SW 1271 (cell line): Measurements from ENCODE around the gene TCF7L1.
"Not testable (repeated sequence)": the region's sequence is repeated elsewhere in the genome, so short reads cannot be mapped to it uniquely, and the experiment has no call there.

Source experiments
- DNase-seq, 2 experiments: peaks; one replicate each; lab custom pipeline; 2025; lab: John Stamatoyannopoulos, UW

Gene TCF7L1

GRCh38 chr2:85132834-85133637, at the start of gene TCF7L1:
TSS of gene TCF7L1 (plus strand) at chr2:85133392. CDS start at chr2:85133685, 293 bp downstream.
- DNase-seq, result peak; percentile 7 to 71

DNA sequence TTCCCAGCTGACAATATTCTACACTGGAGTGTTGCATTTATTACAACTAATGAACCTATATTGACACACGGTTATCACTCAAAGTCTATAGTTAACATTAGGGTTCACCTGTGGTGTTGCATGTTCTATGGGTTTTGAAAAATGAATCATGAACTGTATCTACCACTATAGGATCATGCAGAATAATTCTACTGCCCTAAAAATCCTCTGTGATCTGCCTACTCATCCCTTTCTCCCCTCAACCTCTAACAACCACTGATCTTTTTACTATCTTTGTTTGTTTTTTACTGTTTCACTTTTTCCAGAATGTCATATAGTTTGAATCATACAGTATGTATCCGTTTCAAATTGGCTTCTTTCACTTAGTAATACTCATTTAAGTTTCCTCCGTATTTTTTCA, 47.6 kb upstream of the TCF7L1 start:
- DNase-seq, result no peak

DNA sequence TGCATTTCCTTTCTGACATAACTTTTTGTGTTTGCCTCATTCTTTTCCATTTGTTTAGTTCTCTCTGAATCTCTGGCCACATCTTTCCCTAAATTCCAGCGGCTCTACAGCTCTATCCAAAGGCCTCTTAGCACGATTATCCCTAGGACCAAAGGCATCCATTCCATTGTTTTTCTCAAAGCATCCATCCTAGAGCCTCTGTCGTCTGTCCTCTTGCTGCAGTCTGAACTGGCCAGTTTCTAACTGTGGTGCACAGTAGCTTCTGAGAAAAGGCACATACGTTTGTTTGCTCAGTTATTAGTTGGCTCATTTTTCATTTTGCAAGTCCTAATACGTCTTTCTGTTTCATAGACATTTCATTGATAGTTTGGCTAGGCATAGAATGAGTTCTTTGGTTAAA, 45.7 kb upstream of the TCF7L1 start:
- no peak for DNase-seq

- no peak for DNase-seq
These were observed 44.3 kb upstream of the TCF7L1 start for GRCh38 chr2:85088921-85089320.

GRCh38 chr2:85089585-85089984, 43.6 kb upstream of the TCF7L1 start:
- no peak for DNase-seq

DNA sequence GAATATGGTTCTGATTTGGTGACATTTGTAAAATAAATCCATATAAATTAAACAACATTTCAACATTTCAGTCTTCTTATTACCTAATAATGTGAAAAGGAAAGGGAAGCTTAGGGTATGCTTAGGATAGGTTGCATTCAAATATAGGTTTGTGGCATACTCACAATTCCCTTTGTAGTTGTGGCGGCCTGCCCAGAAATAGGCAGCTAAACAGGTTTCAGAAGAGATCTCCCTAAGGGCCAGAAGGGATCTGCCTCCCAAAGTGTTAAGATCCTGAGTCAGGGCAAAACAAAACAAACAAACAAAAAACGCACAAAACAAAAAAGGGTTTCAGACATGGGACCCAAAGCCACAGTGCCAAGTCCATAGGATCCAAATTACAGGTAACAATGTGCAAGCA, 41.4 kb upstream of the TCF7L1 start:
- no peak for DNase-seq

- DNase-seq, result no peak
These were observed 38.1 kb upstream of the TCF7L1 start for GRCh38 chr2:85095094-85095493.

- no peak for DNase-seq
These were observed 36.6 kb upstream of the TCF7L1 start for GRCh38 chr2:85096616-85097015.

DNA sequence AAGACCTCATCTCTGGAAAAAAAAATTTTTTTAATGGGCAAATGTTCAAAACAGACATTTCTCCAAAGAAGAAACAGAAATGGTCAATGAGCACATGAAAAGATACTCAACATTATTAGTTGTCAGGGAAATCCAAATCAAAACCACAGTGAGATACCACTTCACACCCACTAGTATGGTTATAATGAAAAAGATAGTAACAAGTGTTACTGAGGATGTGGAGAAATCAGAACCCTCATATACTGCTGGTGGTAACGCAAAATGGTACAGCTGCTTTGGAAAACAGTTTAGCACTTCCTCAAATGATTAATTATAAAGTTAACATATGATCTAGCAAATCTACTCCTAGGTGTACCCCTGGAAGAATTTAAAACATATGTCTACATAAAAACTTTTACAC, 29.0 kb upstream of the TCF7L1 start:
- no peak for DNase-seq

DNA sequence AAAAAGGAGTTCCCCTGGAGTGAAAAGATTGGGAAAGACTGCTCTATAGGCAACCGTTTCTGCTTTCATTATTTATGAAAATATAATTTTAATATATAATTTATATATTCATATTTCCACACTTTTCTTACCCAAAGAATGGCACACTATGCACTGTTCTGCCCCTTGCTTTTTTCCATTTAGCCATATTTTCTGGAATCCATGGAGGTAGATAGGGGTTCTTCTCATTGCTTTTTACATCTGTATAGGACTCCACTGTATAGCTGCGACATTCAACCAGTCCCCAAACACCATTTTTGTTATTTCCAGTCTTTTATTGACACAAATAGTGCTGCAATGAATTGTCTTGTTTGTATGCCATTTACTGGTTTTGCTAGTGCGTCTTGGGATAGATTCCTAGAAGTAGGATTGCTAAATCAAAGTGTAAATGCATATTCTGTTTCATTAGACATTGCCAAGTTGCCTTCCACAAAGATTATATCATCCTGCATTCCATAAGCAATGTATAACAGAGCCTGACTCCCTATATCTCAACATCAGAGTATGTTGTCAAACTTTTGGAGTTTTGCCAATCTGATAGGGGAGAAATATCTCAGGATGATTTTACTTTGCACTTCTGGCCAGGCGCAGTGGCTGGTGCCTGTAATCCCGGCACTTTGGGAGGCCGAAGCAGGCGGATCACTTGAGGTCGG, 26.6 kb upstream of the TCF7L1 start:
- DNase-seq, result peak in 1 of 2 experiments; percentile 2

DNA sequence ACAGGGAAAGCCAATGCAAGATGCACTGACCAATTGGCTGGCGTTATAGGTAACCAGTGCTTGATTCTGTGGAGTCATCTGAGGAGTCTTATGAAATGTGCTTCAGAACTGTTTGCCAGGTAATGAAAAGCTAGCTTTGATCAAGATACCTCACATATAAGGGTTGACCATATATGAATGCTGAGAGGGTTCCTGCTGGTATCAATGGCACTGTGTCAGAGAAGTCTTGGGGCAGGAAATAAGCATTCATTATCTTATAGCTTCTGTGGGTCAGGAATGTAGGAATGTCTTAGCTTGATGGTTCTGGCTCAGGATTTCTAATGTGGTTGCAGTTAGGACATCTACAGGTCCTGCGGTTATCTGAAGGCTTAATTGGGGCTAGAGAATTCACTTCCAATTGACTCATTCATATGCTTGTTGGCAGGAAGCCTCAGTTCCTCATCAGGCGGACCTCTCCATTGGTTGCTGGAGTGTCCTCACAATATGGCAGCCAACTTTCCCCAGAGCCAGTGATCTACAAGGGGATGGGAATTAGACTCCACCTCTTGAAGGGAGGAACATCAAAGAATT, 22.1 kb upstream of the TCF7L1 start:
- no peak for DNase-seq

DNA sequence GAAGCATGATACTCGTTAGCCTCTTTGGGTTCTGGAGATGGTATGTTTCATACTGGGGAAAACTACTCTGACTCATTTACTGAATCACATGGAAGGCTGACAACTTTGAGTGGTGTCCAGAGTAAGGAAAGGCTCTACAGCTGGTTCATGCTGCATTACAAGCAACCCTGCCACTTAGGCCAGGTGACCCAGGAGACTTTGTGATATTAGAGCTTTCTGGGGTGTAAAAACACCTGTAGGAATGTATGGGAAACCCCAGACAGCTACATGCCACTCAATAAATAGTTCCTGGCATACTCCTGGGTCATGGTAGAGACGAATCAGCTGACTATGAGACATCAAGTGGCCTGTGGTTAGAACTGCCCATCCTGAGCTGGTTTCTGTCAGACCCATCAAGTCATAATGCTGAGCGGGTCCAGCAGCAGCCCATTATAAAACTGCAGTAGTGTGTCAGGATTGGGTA, 21.3 kb upstream of the TCF7L1 start:
- no peak for DNase-seq

- DNase-seq, result no peak
These were observed 20.1 kb upstream of the TCF7L1 start for GRCh38 chr2:85112906-85113625.

DNA sequence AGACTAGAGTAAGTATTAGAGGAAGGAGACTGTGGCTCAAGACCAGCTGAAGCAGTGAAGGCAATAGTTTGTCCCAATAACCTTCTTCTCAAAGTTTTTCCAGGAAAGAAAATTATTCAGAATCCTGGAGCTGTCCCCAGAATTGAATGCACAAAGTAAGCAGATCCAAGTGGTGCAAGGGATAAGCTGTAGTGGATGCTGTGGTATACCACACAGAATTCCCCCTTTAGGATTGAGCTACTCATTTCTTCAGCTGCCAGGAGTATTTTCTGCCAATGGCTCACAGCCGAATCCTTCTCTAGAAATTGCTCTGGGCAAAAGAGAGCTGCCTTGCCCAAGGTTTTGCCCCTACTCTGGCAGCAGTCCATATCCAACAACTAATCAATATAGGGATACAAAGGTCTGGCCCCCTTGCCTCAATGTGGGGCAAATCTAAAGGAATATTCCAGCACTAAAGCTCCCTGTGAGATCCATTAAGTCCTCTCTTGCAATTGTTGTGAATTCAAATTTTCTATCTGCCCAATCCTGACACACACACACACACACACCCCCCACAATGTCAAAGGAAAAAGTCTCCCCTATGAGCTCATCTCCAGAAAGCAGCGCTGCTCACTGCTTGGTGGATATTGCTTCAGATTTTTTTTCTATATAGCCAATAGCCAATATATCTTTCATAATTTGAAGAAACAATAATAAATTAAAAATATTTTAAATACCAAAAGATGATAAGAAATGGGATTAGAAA, 18.4 kb upstream of the TCF7L1 start:
- no peak for DNase-seq

GRCh38 chr2:85116207-85116606, 17.0 kb upstream of the TCF7L1 start:
- DNase-seq, result no peak

- DNase-seq, result no peak
These were observed 13.3 kb upstream of the TCF7L1 start for GRCh38 chr2:85119900-85120299.

- no peak for DNase-seq
These were observed 12.8 kb upstream of the TCF7L1 start for GRCh38 chr2:85120363-85120762.

GRCh38 chr2:85126462-85126861, 6.7 kb upstream of the TCF7L1 start:
- not testable (repeated sequence) for DNase-seq

GRCh38 chr2:85129861-85130260, 3.3 kb upstream of the TCF7L1 start:
- DNase-seq, result no peak

DNA sequence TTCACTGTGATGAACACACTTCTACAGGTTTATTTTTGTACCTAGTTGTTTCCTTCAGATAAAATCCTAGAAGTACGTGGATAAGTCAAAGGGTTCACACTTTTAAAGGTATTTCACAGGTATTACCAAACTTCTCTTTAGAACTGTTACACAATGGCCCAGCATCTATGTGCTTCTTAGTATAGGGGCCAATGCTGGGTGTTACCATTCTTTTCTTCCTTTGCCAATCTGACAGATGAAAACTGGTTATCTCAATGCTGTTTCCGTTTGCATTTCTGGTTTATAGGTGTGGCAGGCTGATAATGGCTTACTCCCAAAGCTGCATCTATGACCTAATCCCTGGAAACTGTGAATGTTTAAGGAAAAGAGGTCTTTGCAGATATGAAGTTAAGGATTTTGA, 2.8 kb upstream of the TCF7L1 start:
- no peak for DNase-seq

DNA sequence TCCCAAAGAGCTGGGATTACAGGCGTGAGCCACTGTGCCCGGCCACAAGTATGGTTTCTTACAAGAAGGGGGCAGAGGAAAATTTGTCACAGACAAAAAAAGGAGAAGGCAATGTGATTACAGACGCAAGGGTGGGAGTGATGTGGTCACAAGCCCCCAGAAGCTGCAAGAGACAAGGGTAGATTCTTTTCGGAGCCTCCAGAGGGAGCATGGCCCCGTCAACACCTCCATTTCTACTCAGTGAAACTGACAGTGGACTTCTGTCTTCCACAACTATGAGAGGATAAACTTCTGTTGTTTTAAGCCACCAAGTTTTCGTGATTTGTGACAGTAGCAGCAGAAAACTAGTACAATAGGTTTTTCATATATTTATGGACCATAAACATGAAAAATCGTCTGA, 2.1 kb upstream of the TCF7L1 start:
- DNase-seq, result no peak

DNA sequence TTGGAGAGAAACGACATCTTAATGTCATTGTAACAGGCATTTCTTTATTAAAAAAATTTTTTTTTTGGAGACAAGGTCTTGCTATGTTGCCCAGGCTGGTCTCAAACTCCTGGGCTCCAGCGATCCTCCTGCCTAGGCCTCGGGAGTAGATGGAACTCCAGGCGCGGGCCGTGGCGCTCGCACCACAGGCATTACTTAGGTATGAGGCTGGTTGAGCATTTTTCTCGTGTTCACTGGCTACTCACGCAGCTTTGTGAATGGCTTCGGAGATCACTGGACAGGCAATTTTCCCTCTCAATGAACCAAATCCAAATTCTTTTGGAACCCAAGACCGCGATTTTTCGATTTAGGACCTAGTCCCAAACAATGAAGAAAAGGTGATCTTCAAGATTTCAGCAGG, 795 bp upstream of the TCF7L1 start:
- no peak for DNase-seq
